Left hindlimb (tissue), 1 donor: ENCODE results near the gene BIN1.

Experiments used
- DNase-seq: peaks from one replicate; pipeline ENCODE4 v3.0.0-alpha.2; 2018

BIN1 gene

GRCh38 chr2:127017548-127017947, 89.4 kb downstream of the BIN1 start:
- DNase-seq, result no peak

- DNase-seq, result no peak
Measured at GRCh38 chr2:127016329-127016728, 90.6 kb downstream of the BIN1 start.

- DNase-seq, result no peak
Measured at GRCh38 chr2:127015106-127015910, 91.6 kb downstream of the BIN1 start.

GRCh38 chr2:127014630-127015029, 92.3 kb downstream of the BIN1 start:
- no peak for DNase-seq

GRCh38 chr2:127014224-127014623, 92.7 kb downstream of the BIN1 start:
- no peak for DNase-seq

GRCh38 chr2:127012868-127013267, 94.1 kb downstream of the BIN1 start:
- DNase-seq, result no peak

GRCh38 chr2:127012215-127012614, 94.7 kb downstream of the BIN1 start:
- DNase-seq, result no peak

GRCh38 chr2:127011796-127012195, 95.2 kb downstream of the BIN1 start:
- DNase-seq, result no peak

GRCh38 chr2:127011231-127011661, 95.7 kb downstream of the BIN1 start:
- DNase-seq, result no peak

GRCh38 chr2:127008265-127009015, 98.5 kb downstream of the BIN1 start:
- DNase-seq, result no peak

- DNase-seq, result no peak
Measured at GRCh38 chr2:127007652-127008051, 99.3 kb downstream of the BIN1 start.

- DNase-seq, result no peak
Measured at GRCh38 chr2:127006962-127007361, 100.0 kb downstream of the BIN1 start.

- no peak for DNase-seq
Measured at GRCh38 chr2:127004893-127005600, 101.9 kb downstream of the BIN1 start.

- DNase-seq, result no peak
Measured at GRCh38 chr2:127003070-127003800, 103.7 kb downstream of the BIN1 start.

- no peak for DNase-seq
Measured at GRCh38 chr2:127001751-127002150, 105.2 kb downstream of the BIN1 start.

GRCh38 chr2:127000937-127001336, 106.0 kb downstream of the BIN1 start:
- no peak for DNase-seq

GRCh38 chr2:127000194-127000593, 106.8 kb downstream of the BIN1 start:
- no peak for DNase-seq

GRCh38 chr2:126999106-126999756, 107.7 kb downstream of the BIN1 start:
- no peak for DNase-seq

- no peak for DNase-seq
Measured at GRCh38 chr2:126998486-126998885, 108.5 kb downstream of the BIN1 start.
